Astrocyte of the spinal cord (primary cell): ENCODE results near the gene ANKH.
"Not testable (repeated sequence)": the region's sequence is repeated elsewhere in the genome, so short reads cannot be mapped to it uniquely, and the experiment has no call there.

ENCODE experiments used
- DNase-seq: peaks from one replicate; pipeline ENCODE4 v3.0.0; 2011; ENCODE audit warnings: low read depth, low spot score
- H3K4me3 ChIP-seq: 2 replicates; pipeline ENCODE4 v1.5.1; 2011; ENCODE audit warnings: low read depth, mild to moderate bottlenecking, low read length, moderate library complexity
- CTCF ChIP-seq: IDR thresholded peaks from 2 replicates; pipeline ENCODE4 v1.5.1; 2012; ENCODE audit warnings: low read depth, mild to moderate bottlenecking, low read length, inconsistent platforms
- in situ Hi-C: cut with HindIII; loops from 2 replicates; pipeline ENCODE4 v1.10.0; 2017; ENCODE audit warnings: low sequenced_read_pairs

ANKH gene

GRCh38 chr5:14807471-14807870, 64.1 kb downstream of the ANKH start:
- H3K4me3 ChIP-seq = no peak overlapping the region
- in situ Hi-C loops = no loop called here
- no peak for TF ChIP-seq CTCF
- no peak for DNase-seq

- in situ Hi-C loops = no loop called here
- no peak for TF ChIP-seq CTCF
Observed at GRCh38 chr5:14806456-14806855, 65.1 kb downstream of the ANKH start.

GRCh38 chr5:14802541-14802940, 69.0 kb downstream of the ANKH start:
- no peak for DNase-seq
- no peak overlapping the region for H3K4me3 ChIP-seq
- TF ChIP-seq CTCF = no peak
- in situ Hi-C loops = no loop called here

More at GRCh38 chr5:14806456-14806855, 65.1 kb downstream of the ANKH start:
- H3K4me3 ChIP-seq = no peak overlapping the region
- DNase-seq = peak; percentile 95

- no peak for TF ChIP-seq CTCF
- DNase-seq = no peak
- H3K4me3 ChIP-seq = no peak overlapping the region
- in situ Hi-C loops = no loop called here
Observed at GRCh38 chr5:14801792-14802191, 69.8 kb downstream of the ANKH start.

GRCh38 chr5:14797385-14797784, 74.2 kb downstream of the ANKH start:
- DNase-seq, in situ Hi-C loops, H3K4me3 ChIP-seq: not testable (repeated sequence)

- in situ Hi-C loops = no loop called here
- no peak overlapping the region for H3K4me3 ChIP-seq
- no peak for DNase-seq
- TF ChIP-seq CTCF = no peak
Observed at GRCh38 chr5:14794583-14795230, 76.9 kb downstream of the ANKH start.

- DNase-seq = no peak
- no peak for TF ChIP-seq CTCF
- no peak overlapping the region for H3K4me3 ChIP-seq
- in situ Hi-C loops = no loop called here
Observed at GRCh38 chr5:14793851-14794250, 77.7 kb downstream of the ANKH start.
